ENCODE data around the gene TTC39A.

Gene TTC39A

DNA sequence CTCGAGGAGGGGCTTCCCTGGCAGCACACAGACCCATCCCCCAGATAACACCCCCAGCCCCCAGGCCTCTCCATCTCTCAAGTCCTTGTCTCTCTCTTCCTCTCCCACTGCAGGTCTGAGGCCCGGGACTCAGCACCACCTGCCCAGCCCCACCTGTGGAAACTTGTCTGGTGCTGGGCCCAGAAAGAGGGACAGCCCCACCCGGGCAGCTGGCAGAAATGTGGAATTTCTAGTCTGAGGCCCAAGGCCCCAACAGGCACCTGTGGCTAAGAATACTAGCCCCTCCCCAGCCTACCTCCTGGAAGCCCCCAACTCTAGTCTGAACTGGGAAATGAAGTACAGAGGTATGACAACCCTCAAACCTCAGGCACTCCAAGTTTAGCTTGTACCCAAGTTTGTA, 15.4 kb downstream of the TTC39A start:
- DNase-seq (ENCODE audit: low spot score) = no peak

DNA sequence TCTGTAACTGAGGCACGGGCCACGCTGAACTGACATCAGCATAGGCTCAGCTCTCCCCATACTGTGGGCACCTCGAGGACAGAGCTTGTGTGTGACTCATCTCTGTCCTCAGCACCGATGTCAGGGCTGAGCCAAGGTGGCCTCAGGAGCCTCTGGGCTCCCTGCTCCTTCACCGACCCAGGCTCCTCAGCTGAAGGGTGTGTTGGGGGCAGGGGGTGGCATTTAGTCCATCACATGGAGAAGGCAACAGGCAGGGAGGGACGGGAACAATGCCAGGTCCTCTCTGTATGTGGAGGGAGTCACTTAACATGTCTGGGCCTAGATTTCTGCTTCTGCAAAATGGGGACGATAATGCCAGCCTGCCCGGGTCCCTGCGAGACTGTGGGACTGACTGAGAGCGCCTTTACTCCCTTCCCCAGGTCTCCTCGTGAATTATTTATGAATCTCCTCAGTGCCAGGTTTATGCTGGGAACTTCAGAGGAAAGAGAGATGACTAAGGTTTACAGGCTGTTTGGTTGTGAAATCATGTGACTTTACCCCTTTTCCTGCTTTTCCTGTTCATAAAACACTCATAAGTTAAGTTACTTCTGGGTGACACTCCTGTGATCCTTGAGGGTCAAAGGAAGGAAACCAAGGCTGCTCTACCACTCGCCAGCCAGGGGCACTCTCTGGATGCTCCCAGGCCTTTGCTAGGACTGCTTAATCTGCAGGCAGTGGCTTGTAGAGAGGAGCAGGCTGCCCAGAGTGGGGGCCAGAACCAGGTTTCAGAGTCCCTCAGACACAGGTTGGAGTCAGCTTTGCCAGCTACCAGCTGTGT, 16.2 kb downstream of the TTC39A start:
- DNase-seq (ENCODE audit: low spot score) = no peak

DNA sequence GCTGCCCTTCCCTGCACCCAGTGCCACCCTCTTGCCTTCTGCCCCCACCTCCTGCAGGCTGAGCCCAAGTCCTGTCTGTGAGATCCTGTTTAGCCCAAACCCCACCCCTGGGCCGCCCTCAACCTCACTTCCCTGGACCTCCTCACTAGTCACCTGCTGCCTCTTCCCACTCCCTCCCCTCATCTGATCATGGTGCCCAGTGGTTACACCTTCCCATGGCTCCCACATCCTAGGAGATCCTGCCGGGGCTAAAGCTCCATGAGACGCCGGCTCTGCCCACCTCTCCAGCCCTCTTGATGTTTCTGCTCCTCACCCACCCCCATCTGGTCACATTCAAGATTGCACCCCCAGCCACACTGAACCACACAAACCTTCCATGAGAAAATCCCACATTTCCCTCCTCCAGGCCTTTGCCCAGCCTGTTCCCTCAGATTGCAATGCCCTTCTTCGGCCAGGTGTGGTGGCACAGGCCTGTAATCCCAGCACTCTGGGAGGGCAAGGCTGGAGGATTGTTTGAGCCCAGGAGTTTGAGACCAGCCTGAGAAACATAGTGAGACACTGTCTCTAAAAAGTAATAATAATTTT, 17.0 kb downstream of the TTC39A start:
- DNase-seq (ENCODE audit: low spot score) = no peak

DNA sequence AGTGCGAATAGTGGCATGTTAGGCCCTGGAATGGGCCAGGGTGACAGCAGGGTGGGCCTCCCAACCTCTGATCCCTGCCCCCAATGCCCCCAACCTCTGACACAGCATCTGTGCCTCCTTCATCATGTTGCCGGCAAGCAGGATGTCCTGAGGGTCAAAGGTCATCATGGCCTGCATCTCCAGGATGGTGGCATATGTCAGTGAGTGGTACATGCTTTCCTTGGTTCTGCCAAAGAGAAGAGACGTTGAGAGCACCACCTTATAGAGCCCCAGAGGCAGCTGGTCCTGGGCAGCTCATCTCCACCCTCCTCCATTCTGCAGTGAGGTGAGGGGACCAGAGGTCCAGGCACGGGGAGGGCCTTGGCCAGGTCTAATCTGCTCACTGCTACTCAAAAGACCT, 17.6 kb downstream of the TTC39A start:
- DNase-seq (ENCODE audit: low spot score) = no peak

- no peak for DNase-seq (ENCODE audit: low spot score)
These were observed 18.5 kb downstream of the TTC39A start for GRCh38 chr1:51311826-51312225.

GRCh38 chr1:51310871-51311613, 19.3 kb downstream of the TTC39A start:
- no peak for DNase-seq (ENCODE audit: low spot score)

- no peak for DNase-seq (ENCODE audit: low spot score)
These were observed 21.1 kb downstream of the TTC39A start for GRCh38 chr1:51309291-51309690.

GRCh38 chr1:51308636-51309035, 21.7 kb downstream of the TTC39A start:
- DNase-seq (ENCODE audit: low spot score) = no peak

DNA sequence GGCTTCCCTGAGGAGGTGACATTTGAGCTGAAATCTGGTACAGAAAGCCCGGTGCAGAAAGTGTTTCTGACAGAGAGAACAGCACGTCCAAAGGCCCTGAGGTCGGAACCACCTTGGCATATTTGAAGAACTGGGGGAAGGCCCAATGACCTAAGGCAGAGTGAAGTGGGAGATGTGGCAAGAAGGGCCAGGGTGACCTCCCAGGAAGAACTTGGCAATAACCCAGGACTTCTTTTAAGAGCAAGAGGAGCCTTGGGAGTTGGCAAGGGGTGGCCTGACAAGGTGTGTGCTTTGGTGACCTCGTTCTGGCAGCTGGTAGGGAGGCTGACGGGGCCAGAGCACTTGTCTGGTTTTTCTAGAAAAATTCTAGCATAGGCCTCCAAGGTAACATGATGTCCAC, 23.4 kb downstream of the TTC39A start:
- DNase-seq (ENCODE audit: low spot score) = no peak

- peak; percentile 73 for DNase-seq (ENCODE audit: low spot score)
These were observed 25.0 kb downstream of the TTC39A start for GRCh38 chr1:51305371-51305823.

GRCh38 chr1:51304360-51304759, 26.0 kb downstream of the TTC39A start:
- no peak for DNase-seq (ENCODE audit: low spot score)

- DNase-seq (ENCODE audit: low spot score) = no peak
These were observed 26.6 kb downstream of the TTC39A start for GRCh38 chr1:51303751-51304251.

- no peak for DNase-seq (ENCODE audit: low spot score)
These were observed 27.0 kb downstream of the TTC39A start for GRCh38 chr1:51303315-51303714.

DNA sequence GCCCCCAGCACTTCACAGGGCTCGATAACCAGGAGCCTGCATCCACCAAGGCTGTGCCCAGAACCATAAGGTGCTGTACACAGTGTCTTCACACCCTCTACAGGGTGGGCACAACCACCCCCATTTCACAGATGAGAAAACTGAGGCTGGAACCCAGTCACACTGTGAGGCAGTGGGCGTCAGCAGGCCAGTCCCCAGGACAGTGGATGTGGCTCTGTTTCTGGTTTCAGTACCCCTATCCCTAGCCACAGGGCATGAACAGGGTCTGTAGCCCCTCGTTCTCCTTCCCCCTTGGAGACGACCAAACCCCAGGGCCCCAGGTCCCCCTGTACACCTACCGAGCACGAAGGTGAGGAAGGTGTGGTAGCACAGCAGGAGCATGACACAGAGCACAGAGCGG, 27.6 kb downstream of the TTC39A start:
- DNase-seq (ENCODE audit: low spot score) = no peak

DNA sequence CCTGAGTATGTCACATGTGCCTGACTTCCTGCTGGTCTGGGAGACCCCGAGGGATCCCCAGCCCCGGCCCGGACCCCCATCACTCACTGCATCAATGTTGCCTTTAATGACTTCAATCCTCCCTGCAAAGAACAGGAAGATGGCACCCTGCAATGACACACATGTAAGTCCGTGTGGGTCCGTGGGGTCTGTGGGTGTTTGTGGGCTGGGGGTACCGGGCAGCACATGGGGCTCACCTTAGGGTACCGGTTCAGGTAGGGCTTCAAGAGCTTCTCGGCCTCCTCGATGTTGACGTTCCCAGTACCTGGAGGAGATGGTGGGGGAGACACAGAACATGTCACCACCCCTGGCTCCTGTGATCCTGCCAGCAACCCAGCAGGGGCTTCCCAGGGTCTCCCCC, 28.1 kb downstream of the TTC39A start:
- DNase-seq (ENCODE audit: low spot score) = no peak

DNA sequence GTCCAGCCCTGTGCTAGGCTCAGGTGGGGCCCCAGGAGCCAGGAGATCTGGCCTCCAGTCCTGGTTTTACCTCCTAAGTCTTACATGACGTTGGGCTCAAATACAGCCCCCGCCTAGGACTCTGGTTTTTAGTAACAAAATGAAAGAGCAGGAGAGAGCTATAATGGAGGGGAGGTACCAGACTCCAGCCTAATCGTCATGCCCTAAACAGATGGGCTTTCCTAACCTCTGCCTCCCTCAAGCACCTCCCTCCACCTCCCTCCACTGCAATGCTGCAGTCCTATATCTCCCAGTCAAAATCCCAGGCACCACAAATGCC, 28.6 kb downstream of the TTC39A start:
- no peak for DNase-seq (ENCODE audit: low spot score)

- DNase-seq (ENCODE audit: low spot score) = no peak
These were observed 29.1 kb downstream of the TTC39A start for GRCh38 chr1:51301152-51301843.

GRCh38 chr1:51299981-51300670, 30.2 kb downstream of the TTC39A start:
- DNase-seq (ENCODE audit: low spot score) = no peak

- DNase-seq (ENCODE audit: low spot score) = no peak
These were observed 31.0 kb downstream of the TTC39A start for GRCh38 chr1:51299185-51299885.

GRCh38 chr1:51298322-51298705, 32.0 kb downstream of the TTC39A start:
- no peak for DNase-seq (ENCODE audit: low spot score)

Data from HuH-7 (cell line).